Activated T-helper 1 cell treated with anti-CD3 and anti-CD28 coated beads, Interleukin-12 subunit alpha, Interleukin-12 subunit beta, Interleukin-2, Interleukin-4 antibody, amounts not matched to agents 30 ng/mL and 10 ng/mL and 1 ng/mL, durations not matched to agents 14 hours and 24 hours and 36 hours (primary cell): Measurements from ENCODE around the gene RAI2. TPM values are rescaled to one million over a fixed set of nuclear protein-coding genes. Genes with fewer than 3 reads are reported as not detected.
"Not testable (repeated sequence)": the region's sequence is repeated elsewhere in the genome, so short reads cannot be mapped to it uniquely, and the experiment has no call there.

Source experiments
- DNase-seq: peaks from one replicate; pipeline ENCODE4 v3.0.0; 2021; ENCODE audit warnings: low spot score
- H3K27ac Mint-ChIP-seq: one replicate; pipeline ENCODE4 v1.8.0; 2021; ENCODE audit warnings: mild to moderate bottlenecking, mixed read lengths
- H3K27me3 Mint-ChIP-seq: one replicate; pipeline ENCODE4 v1.8.0; 2022; ENCODE audit warnings: mild to moderate bottlenecking, moderate library complexity, mixed read lengths; ENCODE audit not compliant: insufficient read depth
- H3K36me3 Mint-ChIP-seq: one replicate; pipeline ENCODE4 v1.8.0; 2021; ENCODE audit warnings: low read depth, mixed read lengths
- H3K4me1 Mint-ChIP-seq: one replicate; pipeline ENCODE4 v1.8.0; 2021; ENCODE audit warnings: low read depth, mixed read lengths
- H3K4me3 Mint-ChIP-seq: one replicate; pipeline ENCODE4 v1.8.0; 2021; ENCODE audit warnings: mild to moderate bottlenecking, moderate library complexity, mixed read lengths
- H3K9me3 Mint-ChIP-seq: one replicate; pipeline ENCODE4 v1.8.0; 2021; ENCODE audit warnings: mixed read lengths
- intact Hi-C: fragments of 100-400 bp; cut with micrococcal nuclease; formaldehyde crosslinking; loops from one replicate; pipeline ENCODE4 v1.15.1; 2024
- total RNA-seq: library from RNA; stranded (reverse); gene quantifications from 2 replicates; pipeline ENCODE4 v1.2.3, GENCODE V29; 2022

RAI2 gene
- total RNA-seq, 1 donor from 2014 or later, result 0.10 TPM

- Mint-ChIP-seq H3K27ac (no peak overlapping the region), H3K36me3 (no peaks in the 10 kb centered on the region), H3K4me3 (no peak overlapping the region), H3K9me3 (no peaks in the 10 kb centered on the region), H3K4me1 (no peaks in the 10 kb centered on the region), H3K27me3 (no peaks in the 10 kb centered on the region)
- intact Hi-C loops, result no loop called here
- no peak for DNase-seq
Observed at GRCh38 chrX:17798921-17799320, 62.2 kb downstream of the RAI2 start.

- intact Hi-C loops, result no loop called here
Observed at GRCh38 chrX:17792826-17793225, 68.3 kb downstream of the RAI2 start.

GRCh38 chrX:17788956-17789562 is 72.0 kb downstream of the RAI2 start:
- intact Hi-C loops, result loop anchor here (10.0 kb wide), 1 partner anchor 566 kb away; the partner anchor contains the start of gene SCML2
- no peaks in the 10 kb centered on the region for H3K9me3 Mint-ChIP-seq
- H3K4me1 Mint-ChIP-seq, result no peaks in the 10 kb centered on the region
- H3K27ac Mint-ChIP-seq, result no peak overlapping the region
- no peaks in the 10 kb centered on the region for H3K27me3 Mint-ChIP-seq
- no peaks in the 10 kb centered on the region for H3K36me3 Mint-ChIP-seq
- no peak overlapping the region for H3K4me3 Mint-ChIP-seq
- DNase-seq, result no peak

More at GRCh38 chrX:17792826-17793225, 68.3 kb downstream of the RAI2 start:
- H3K36me3 Mint-ChIP-seq, result no peaks in the 10 kb centered on the region
- H3K4me3 Mint-ChIP-seq, result no peak overlapping the region
- H3K4me1 Mint-ChIP-seq, result no peaks in the 10 kb centered on the region
- DNase-seq, result no peak
- H3K27ac Mint-ChIP-seq, result no peak overlapping the region
- no peaks in the 10 kb centered on the region for H3K27me3 Mint-ChIP-seq
- no peaks in the 10 kb centered on the region for H3K9me3 Mint-ChIP-seq

- H3K36me3 Mint-ChIP-seq, result no peaks in the 10 kb centered on the region
- intact Hi-C loops, result loop anchor here (10.0 kb wide), 1 partner anchor 566 kb away; the partner anchor contains the start of gene SCML2
- no peak for DNase-seq
- no peak overlapping the region for H3K27ac Mint-ChIP-seq
- H3K27me3 Mint-ChIP-seq, result no peaks in the 10 kb centered on the region
- H3K9me3 Mint-ChIP-seq, result no peaks in the 10 kb centered on the region
- H3K4me1 Mint-ChIP-seq, result no peaks in the 10 kb centered on the region
- H3K4me3 Mint-ChIP-seq, result no peak overlapping the region
Observed at GRCh38 chrX:17788439-17788838, 72.7 kb downstream of the RAI2 start.

- Mint-ChIP-seq H3K27me3 (no peaks in the 10 kb centered on the region), H3K36me3 (no peaks in the 10 kb centered on the region)
Observed at GRCh38 chrX:17787557-17787956, 73.5 kb downstream of the RAI2 start.

GRCh38 chrX:17786554-17787347 is 74.3 kb downstream of the RAI2 start:
- H3K9me3 Mint-ChIP-seq, H3K4me3 Mint-ChIP-seq, H3K27me3 Mint-ChIP-seq, H3K36me3 Mint-ChIP-seq, DNase-seq, H3K27ac Mint-ChIP-seq, H3K4me1 Mint-ChIP-seq: not testable (repeated sequence)
- intact Hi-C loops, result loop anchor here (10.0 kb wide), 1 partner anchor 568 kb away; the partner anchor contains the start of gene SCML2

More at GRCh38 chrX:17787557-17787956, 73.5 kb downstream of the RAI2 start:
- Mint-ChIP-seq H3K4me1 (no peaks in the 10 kb centered on the region), H3K4me3 (no peak overlapping the region), H3K9me3 (no peaks in the 10 kb centered on the region), H3K27ac (no peak overlapping the region)
- intact Hi-C loops, result loop anchor here (10.0 kb wide), 1 partner anchor 567 kb away; the partner anchor contains the start of gene SCML2
- no peak for DNase-seq

GRCh38 chrX:17779434-17779833 is 81.7 kb downstream of the RAI2 start:
- no peaks in the 10 kb centered on the region for H3K4me1 Mint-ChIP-seq
- no peak overlapping the region for H3K27ac Mint-ChIP-seq
- intact Hi-C loops, result no loop called here
- no peaks in the 10 kb centered on the region for H3K27me3 Mint-ChIP-seq
- no peak overlapping the region for H3K4me3 Mint-ChIP-seq
- DNase-seq, result no peak
- no peaks in the 10 kb centered on the region for H3K36me3 Mint-ChIP-seq
- H3K9me3 Mint-ChIP-seq, result peaks cover 4% of the 10 kb centered on the region

- intact Hi-C loops, result no loop called here
- DNase-seq, result no peak
- peaks cover 4% of the 10 kb centered on the region for H3K9me3 Mint-ChIP-seq
- H3K27me3 Mint-ChIP-seq, result no peaks in the 10 kb centered on the region
- H3K4me3 Mint-ChIP-seq, result no peak overlapping the region
- no peak overlapping the region for H3K27ac Mint-ChIP-seq
- no peaks in the 10 kb centered on the region for H3K4me1 Mint-ChIP-seq
- no peaks in the 10 kb centered on the region for H3K36me3 Mint-ChIP-seq
Observed at GRCh38 chrX:17778997-17779396, 82.1 kb downstream of the RAI2 start.

DNA sequence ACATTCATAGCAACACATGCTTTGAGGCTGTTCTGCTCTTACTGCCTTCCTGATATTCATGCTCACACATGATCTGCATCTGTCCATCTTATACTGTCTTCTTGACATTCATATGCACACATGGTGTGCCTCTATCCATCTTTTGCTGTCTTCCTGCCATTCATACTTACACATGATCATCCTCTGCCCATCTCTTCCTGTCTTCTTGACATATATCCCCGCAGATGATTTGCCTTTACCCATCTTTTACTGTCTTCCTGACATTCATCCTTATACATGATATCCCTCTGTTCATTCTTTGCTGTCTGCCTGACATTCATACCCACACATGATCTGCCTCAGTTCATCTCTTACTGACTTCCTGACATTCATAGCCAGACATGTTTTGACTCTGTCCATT is 87.0 kb downstream of the RAI2 start:
- H3K27ac Mint-ChIP-seq, result no peak overlapping the region
- H3K36me3 Mint-ChIP-seq, result no peaks in the 10 kb centered on the region
- no peak overlapping the region for H3K4me3 Mint-ChIP-seq
- no peaks in the 10 kb centered on the region for H3K27me3 Mint-ChIP-seq
- no peaks in the 10 kb centered on the region for H3K4me1 Mint-ChIP-seq
- intact Hi-C loops, result no loop called here
- no peaks in the 10 kb centered on the region for H3K9me3 Mint-ChIP-seq
- no peak for DNase-seq

- Mint-ChIP-seq H3K27me3 (no peaks in the 10 kb centered on the region), H3K4me3 (no peak overlapping the region), H3K4me1 (no peaks in the 10 kb centered on the region), H3K27ac (no peak overlapping the region), H3K36me3 (no peaks in the 10 kb centered on the region), H3K9me3 (no peaks in the 10 kb centered on the region)
- no peak for DNase-seq
- intact Hi-C loops, result no loop called here
Observed at GRCh38 chrX:17773221-17773876, 87.7 kb downstream of the RAI2 start.

DNA sequence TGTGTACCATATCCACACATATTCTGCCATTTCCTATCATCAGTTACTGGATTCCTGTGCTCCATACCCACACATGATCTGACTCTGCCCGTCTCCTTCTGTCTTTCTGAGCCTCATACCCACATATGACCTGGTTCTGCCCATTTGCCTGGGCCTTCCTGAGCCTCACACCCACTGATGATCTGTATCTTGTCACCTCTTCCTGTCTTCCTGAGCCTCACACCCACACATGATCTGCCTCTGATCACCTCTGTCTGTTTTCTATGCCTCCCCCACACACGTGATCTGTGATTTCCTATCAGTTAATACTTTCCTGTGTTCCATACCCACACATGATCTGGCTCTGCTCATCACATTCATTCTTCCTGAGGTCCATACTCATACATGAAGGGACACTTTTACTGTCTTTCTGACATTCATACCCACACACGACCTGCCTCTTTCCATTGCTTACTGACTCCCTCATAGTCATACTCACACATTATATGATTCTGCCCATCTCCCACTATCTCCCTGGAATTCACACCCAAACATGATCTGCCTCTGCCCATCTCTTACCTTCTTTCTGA is 91.3 kb downstream of the RAI2 start:
- no peak for DNase-seq
- intact Hi-C loops, result loop anchor here (2.0 kb wide), 1 partner anchor 27 kb away; no protein-coding TSS in a partner anchor
- H3K36me3 Mint-ChIP-seq, result no peaks in the 10 kb centered on the region
- no peak overlapping the region for H3K27ac Mint-ChIP-seq
- H3K9me3 Mint-ChIP-seq, result no peaks in the 10 kb centered on the region
- no peaks in the 10 kb centered on the region for H3K4me1 Mint-ChIP-seq
- no peak overlapping the region for H3K4me3 Mint-ChIP-seq
- H3K27me3 Mint-ChIP-seq, result no peaks in the 10 kb centered on the region

GRCh38 chrX:17768997-17769396 is 92.1 kb downstream of the RAI2 start:
- H3K36me3 Mint-ChIP-seq, result no peaks in the 10 kb centered on the region
- DNase-seq, result no peak
- H3K4me1 Mint-ChIP-seq, result no peaks in the 10 kb centered on the region
- H3K4me3 Mint-ChIP-seq, result no peak overlapping the region
- intact Hi-C loops, result no loop called here
- no peaks in the 10 kb centered on the region for H3K9me3 Mint-ChIP-seq
- H3K27ac Mint-ChIP-seq, result no peak overlapping the region
- no peaks in the 10 kb centered on the region for H3K27me3 Mint-ChIP-seq

DNA sequence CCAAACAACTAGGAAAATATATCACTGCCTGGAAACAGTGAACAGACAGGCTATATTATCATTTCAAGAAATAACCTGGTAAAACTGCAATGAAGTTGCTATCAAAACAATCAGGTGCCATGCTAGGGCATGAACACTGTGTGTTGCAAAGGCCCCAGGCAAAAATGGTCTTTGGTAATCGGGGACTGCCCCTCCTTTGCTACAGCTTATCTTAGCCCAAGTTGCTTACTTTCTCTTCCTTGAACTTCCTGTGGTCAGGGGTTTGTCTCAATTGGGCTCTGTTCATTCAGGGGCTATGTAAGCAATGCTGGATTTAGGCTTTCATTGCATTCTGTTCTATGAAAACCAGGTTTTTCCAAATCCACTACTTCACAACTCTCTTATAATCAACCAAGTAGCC is 93.4 kb downstream of the RAI2 start:
- no peak overlapping the region for H3K4me3 Mint-ChIP-seq
- H3K27ac Mint-ChIP-seq, result no peak overlapping the region
- no peaks in the 10 kb centered on the region for H3K27me3 Mint-ChIP-seq

More for the DNA sequence above, 93.4 kb downstream of the RAI2 start:
- no peak for DNase-seq
- intact Hi-C loops, result no loop called here
- Mint-ChIP-seq H3K4me1 (no peaks in the 10 kb centered on the region), H3K36me3 (no peaks in the 10 kb centered on the region), H3K9me3 (no peaks in the 10 kb centered on the region)
